CD14-positive monocyte (primary cell): ENCODE results near the gene SPAG16. TPM values are rescaled to one million over a fixed set of nuclear protein-coding genes. Genes with fewer than 3 reads are reported as not detected.

Experiments
- DNase-seq, 3 donors: peaks; one replicate each; pipeline ENCODE4 v3.0.0-alpha.2; 2011 to 2022
- H2AFZ ChIP-seq: 2 replicates; pipeline ENCODE4 v1.6.0; 2012; ENCODE audit warnings: mild to moderate bottlenecking, low read depth, low read length, inconsistent platforms; ENCODE audit not compliant: insufficient read depth, poor library complexity, severe bottlenecking
- H3K27ac ChIP-seq, 2 donors: 1 replicate in 1 of 2; 2 replicates in 1 of 2; pipeline ENCODE4 v1.5.1; 2012 to 2013; ENCODE audit warnings: low read length in 2 of 2, control low read depth in 1 of 2, inconsistent platforms in 1 of 2, low read depth in 1 of 2, mild to moderate bottlenecking in 1 of 2
- H3K27me3 ChIP-seq, 2 donors: one replicate each; pipeline versions ENCODE4 v1.6.0 to v1.6.1; 2011 to 2013; ENCODE audit warnings: low read length in 2 of 2; ENCODE audit not compliant: control insufficient read depth in 2 of 2, insufficient read depth in 2 of 2
- H3K36me3 ChIP-seq, 2 donors: replicated peaks in 1 of 2; 1 replicate in 1 of 2; 2 replicates in 1 of 2; pipeline versions ENCODE4 v1.5.1 to v1.6.1; 2012 to 2013; ENCODE audit warnings: low read length in 2 of 2, control low read depth in 1 of 2, inconsistent platforms in 1 of 2, mild to moderate bottlenecking in 1 of 2; ENCODE audit not compliant: insufficient read depth in 2 of 2, control insufficient read depth in 1 of 2
- H3K4me1 ChIP-seq, 2 donors: 1 replicate in 1 of 2; 2 replicates in 1 of 2; pipeline versions ENCODE4 v1.5.1 to v1.6.1; 2012 to 2013; ENCODE audit warnings: low read length in 2 of 2, control low read depth in 1 of 2, inconsistent platforms in 1 of 2, mild to moderate bottlenecking in 1 of 2, moderate library complexity in 1 of 2; ENCODE audit not compliant: insufficient read depth in 2 of 2, control insufficient read depth in 1 of 2
- H3K4me2 ChIP-seq: replicated peaks from 2 replicates; pipeline ENCODE3; 2012; ENCODE audit warnings: low read length, moderate library complexity, mild to moderate bottlenecking; ENCODE audit not compliant: poor library complexity, severe bottlenecking; ENCODE audit errors: extremely low read depth
- H3K4me3 ChIP-seq, 3 experiments: fragments of 200-600 bp in 1 of 3; sonication (generic) in 1 of 3; replicated peaks in 1 of 3; 1 replicate in 2 of 3; 2 replicates in 1 of 3; pipeline ENCODE4 v1.5.1; 2011 to 2013; ENCODE audit warnings: low read length in 3 of 3, mild to moderate bottlenecking in 3 of 3, control low read depth in 2 of 3, low read depth in 2 of 3, inconsistent platforms in 1 of 3, moderate library complexity in 1 of 3
- H3K79me2 ChIP-seq: 2 replicates; pipeline ENCODE4 v1.6.0; 2012; ENCODE audit warnings: mild to moderate bottlenecking, control low read depth, inconsistent platforms, low read length, moderate library complexity; ENCODE audit not compliant: insufficient read depth
- H3K9ac ChIP-seq: 2 replicates; pipeline ENCODE4 v1.6.0; 2017; ENCODE audit warnings: low read length, mild to moderate bottlenecking; ENCODE audit not compliant: insufficient read depth, poor library complexity, severe bottlenecking
- H3K9me3 ChIP-seq, 2 donors: replicated peaks in 1 of 2; 1 replicate in 1 of 2; 2 replicates in 1 of 2; pipeline versions ENCODE4 v1.5.1 to v1.6.1; 2012 to 2013; ENCODE audit warnings: low read length in 2 of 2, control low read depth in 1 of 2; ENCODE audit not compliant: control insufficient read depth in 1 of 2, insufficient read depth in 1 of 2
- H4K20me1 ChIP-seq: 2 replicates; pipeline ENCODE4 v1.6.0; 2012; ENCODE audit warnings: mild to moderate bottlenecking, low read length, control low read depth, moderate library complexity; ENCODE audit not compliant: insufficient read depth
- H3K27ac Mint-ChIP-seq, 7 donors: one replicate each; pipeline ENCODE4 v1.8.0; 2020; ENCODE audit warnings: mild to moderate bottlenecking in 7 of 7, mixed read lengths in 7 of 7, moderate library complexity in 6 of 7, inconsistent platforms in 2 of 7
- H3K27me3 Mint-ChIP-seq, 3 donors: one replicate each; pipeline ENCODE4 v1.8.0; 2021 to 2022; ENCODE audit warnings: low read depth in 3 of 3, mild to moderate bottlenecking in 3 of 3, mixed read lengths in 3 of 3, moderate library complexity in 3 of 3, inconsistent platforms in 1 of 3
- H3K36me3 Mint-ChIP-seq, 2 donors: one replicate each; pipeline ENCODE4 v1.8.0; 2020; ENCODE audit warnings: mixed read lengths in 2 of 2, inconsistent platforms in 1 of 2, mild to moderate bottlenecking in 1 of 2
- H3K4me1 Mint-ChIP-seq: one replicate; pipeline ENCODE4 v1.8.0; 2020; ENCODE audit warnings: mild to moderate bottlenecking, mixed read lengths
- H3K4me3 Mint-ChIP-seq, 2 donors: one replicate each; pipeline ENCODE4 v1.8.0; 2020; ENCODE audit warnings: mild to moderate bottlenecking in 2 of 2, mixed read lengths in 2 of 2, moderate library complexity in 1 of 2
- H3K9me3 Mint-ChIP-seq, 7 donors: one replicate each; pipeline ENCODE4 v1.8.0; 2020 to 2022; ENCODE audit warnings: mixed read lengths in 7 of 7, mild to moderate bottlenecking in 6 of 7, moderate library complexity in 6 of 7, inconsistent platforms in 2 of 7
- WGBS: methylation state at CpG from one replicate; pipeline ENCODE4 v1.1.5; 2013; ENCODE audit warnings: missing lambda C conversion rate; ENCODE audit not compliant: insufficient coverage; 5-methylcytosine and 5-hydroxymethylcytosine counted together
- intact Hi-C, 2 donors: fragments of 100-400 bp; cut with micrococcal nuclease; formaldehyde crosslinking; loops; one replicate each; pipeline versions ENCODE4 v1.15.0 to v1.15.1; 2023
- polyA plus RNA-seq, 3 donors: library from polyadenylated mRNA; depleted of rRNA in 1 of 3; unstranded in 2 of 3; stranded (reverse) in 1 of 3; fragments of 300-500 nt in 2 of 3; fragments of >200 nt in 1 of 3; fragmentation: Illumina TruSeq in 2 of 3; gene quantifications; 1 replicate in 2 of 3; 2 replicates in 1 of 3; pipeline ENCODE4 v1.2.3, GENCODE V29; 2012 to 2021
- TF ChIP-seq, protein P1 (sequence below): fragments of 200-600 bp; IDR thresholded peaks from one replicate; pipeline ENCODE4 v1.8.0; 2022; ENCODE audit warnings: antibody characterized with exemption, mild to moderate bottlenecking

Gene SPAG16
- polyA plus RNA-seq, 3 donors, result 0.12 to 0.30 TPM; not detected in 1

DNA sequence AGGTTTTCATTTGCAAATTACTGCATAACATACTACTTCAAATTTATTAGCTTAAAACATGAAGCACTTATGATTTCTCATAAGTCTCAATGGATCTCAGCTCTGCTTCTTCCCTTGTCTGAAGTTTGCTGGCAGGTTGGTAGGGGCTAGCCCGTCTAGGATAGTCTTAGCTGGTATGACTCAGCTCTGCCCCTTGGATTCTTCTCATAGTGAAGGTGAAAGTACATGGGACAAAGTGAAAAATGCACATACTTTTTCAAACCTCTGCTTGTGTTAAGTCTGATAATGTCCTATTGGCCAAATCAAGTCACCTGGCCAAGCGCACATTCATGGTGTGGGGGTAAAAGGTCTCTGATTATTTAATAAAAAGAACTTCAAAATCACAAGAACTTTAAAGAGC lies 941.8 kb downstream of the SPAG16 start:
- H3K9me3 Mint-ChIP-seq, result no peaks in the 10 kb centered on the region
- no peak overlapping the region for H3K4me3 Mint-ChIP-seq
- Histone ChIP-seq H3K27me3 (no peaks in the 10 kb centered on the region), H3K4me2 (no peak overlapping the region), H3K4me1 (no peaks in the 10 kb centered on the region), H4K20me1 (no peaks in the 10 kb centered on the region), H3K4me3 (no peak overlapping the region), H2AFZ (no peak overlapping the region), H3K36me3 (no peaks in the 10 kb centered on the region), H3K27ac (no peak overlapping the region), H3K9ac (no peak overlapping the region), H3K79me2 (no peaks in the 10 kb centered on the region), H3K9me3 (no peaks in the 10 kb centered on the region)
- DNase-seq, result no peak
- H3K36me3 Mint-ChIP-seq, result no peaks in the 10 kb centered on the region
- WGBS, result no CpG with 5 or more reads among the region's 2 CpGs
- H3K27me3 Mint-ChIP-seq, result no peaks in the 10 kb centered on the region
- intact Hi-C loops, result no loop called here
- H3K4me1 Mint-ChIP-seq, result no peaks in the 10 kb centered on the region
- no peak overlapping the region for H3K27ac Mint-ChIP-seq
- TF ChIP-seq, protein P1, sequence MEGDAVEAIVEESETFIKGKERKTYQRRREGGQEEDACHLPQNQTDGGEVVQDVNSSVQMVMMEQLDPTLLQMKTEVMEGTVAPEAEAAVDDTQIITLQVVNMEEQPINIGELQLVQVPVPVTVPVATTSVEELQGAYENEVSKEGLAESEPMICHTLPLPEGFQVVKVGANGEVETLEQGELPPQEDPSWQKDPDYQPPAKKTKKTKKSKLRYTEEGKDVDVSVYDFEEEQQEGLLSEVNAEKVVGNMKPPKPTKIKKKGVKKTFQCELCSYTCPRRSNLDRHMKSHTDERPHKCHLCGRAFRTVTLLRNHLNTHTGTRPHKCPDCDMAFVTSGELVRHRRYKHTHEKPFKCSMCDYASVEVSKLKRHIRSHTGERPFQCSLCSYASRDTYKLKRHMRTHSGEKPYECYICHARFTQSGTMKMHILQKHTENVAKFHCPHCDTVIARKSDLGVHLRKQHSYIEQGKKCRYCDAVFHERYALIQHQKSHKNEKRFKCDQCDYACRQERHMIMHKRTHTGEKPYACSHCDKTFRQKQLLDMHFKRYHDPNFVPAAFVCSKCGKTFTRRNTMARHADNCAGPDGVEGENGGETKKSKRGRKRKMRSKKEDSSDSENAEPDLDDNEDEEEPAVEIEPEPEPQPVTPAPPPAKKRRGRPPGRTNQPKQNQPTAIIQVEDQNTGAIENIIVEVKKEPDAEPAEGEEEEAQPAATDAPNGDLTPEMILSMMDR, result no peak

DNA sequence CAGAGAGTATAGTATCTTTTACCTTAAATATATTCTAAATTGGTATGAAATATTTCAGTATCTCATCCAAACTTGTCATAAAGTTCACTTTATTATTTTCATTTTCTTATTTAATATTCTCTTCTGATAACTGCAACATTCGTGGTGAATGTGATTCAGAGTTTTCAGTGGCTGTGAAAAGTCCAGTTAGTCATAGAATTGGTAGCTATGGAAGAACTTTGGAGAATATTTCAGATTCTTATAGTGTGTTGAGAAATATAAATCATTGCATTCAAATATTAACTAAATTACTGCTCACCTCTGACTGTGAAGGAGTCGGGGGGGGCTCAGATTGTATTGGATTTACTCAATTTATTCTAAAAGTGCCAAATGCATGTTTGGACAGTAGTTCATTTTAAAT lies 948.0 kb downstream of the SPAG16 start:
- intact Hi-C loops, result no loop called here
- no CpG with 5 or more reads among the region's 2 CpGs for WGBS
- H3K27ac Mint-ChIP-seq, result no peak overlapping the region
- Histone ChIP-seq H3K9ac (no peak overlapping the region), H4K20me1 (no peaks in the 10 kb centered on the region), H3K4me2 (no peak overlapping the region), H2AFZ (no peak overlapping the region), H3K27me3 (no peaks in the 10 kb centered on the region), H3K36me3 (no peaks in the 10 kb centered on the region), H3K4me1 (no peaks in the 10 kb centered on the region), H3K4me3 (no peak overlapping the region), H3K9me3 (no peaks in the 10 kb centered on the region), H3K79me2 (no peaks in the 10 kb centered on the region), H3K27ac (no peak overlapping the region)
- no peak overlapping the region for H3K4me3 Mint-ChIP-seq
- no peaks in the 10 kb centered on the region for H3K4me1 Mint-ChIP-seq
- TF ChIP-seq, protein P1, result no peak
- H3K27me3 Mint-ChIP-seq, result no peaks in the 10 kb centered on the region
- DNase-seq, result no peak
- H3K36me3 Mint-ChIP-seq, result no peaks in the 10 kb centered on the region
- peaks cover 0 to 3% (median 2%) of the 10 kb centered on the region in 7 donors for H3K9me3 Mint-ChIP-seq
